Gastroesophageal sphincter (tissue), 3 donors: ENCODE data around the gene ACADSB.

ENCODE experiments used
- CTCF ChIP-seq, 4 experiments: fragments of 200-600 bp in 2 of 4; fragments of 450-650 bp in 2 of 4; sonication (generic) in 1 of 4; IDR thresholded peaks; one replicate each; pipeline ENCODE4 v1.5.1; 2017 to 2019; ENCODE audit warnings: antibody characterized with exemption in 4 of 4, mild to moderate bottlenecking in 2 of 4, moderate library complexity in 2 of 4
- EP300 ChIP-seq: sonication (generic); formaldehyde crosslinking; IDR thresholded peaks from one replicate; pipeline ENCODE4 v1.6.1; 2017; ENCODE audit warnings: antibody characterized with exemption, mild to moderate bottlenecking
- POLR2A ChIP-seq, 2 donors: fragments of 450-650 bp; IDR thresholded peaks; one replicate each; pipeline ENCODE4 v1.6.1; 2017; ENCODE audit warnings: antibody characterized with exemption in 2 of 2, mild to moderate bottlenecking in 2 of 2, moderate library complexity in 1 of 2
- POLR2AphosphoS5 ChIP-seq: sonication (generic); formaldehyde crosslinking; IDR thresholded peaks from one replicate; pipeline ENCODE4 v1.6.1; 2017; ENCODE audit warnings: antibody characterized with exemption

- TF ChIP-seq POLR2A (IDR thresholded peaks at IDR 0.05) (no peak), CTCF (IDR thresholded peaks at IDR 0.05) (no peak), EP300 (no peak), POLR2AphosphoS5 (no peak)
Observed at GRCh38 chr10:122974543-122975064, 34.2 kb upstream of the ACADSB start.
